SK-N-SH treated with all-trans-retinoic acid at 6 μM for 48 hours (cell line): Measurements from ENCODE around the gene FCAMR.

ENCODE experiments used
- PATZ1 ChIP-seq: fragments of 250-450 bp; sonication (Bioruptor Pico); IDR thresholded peaks from 2 replicates; pipeline ENCODE4 v1.8.0; 2020; ENCODE audit warnings: mild to moderate bottlenecking, moderate library complexity, borderline replicate concordance
- ZFP30 ChIP-seq: fragments of 450-650 bp; formaldehyde crosslinking; IDR thresholded peaks from 2 replicates; pipeline ENCODE4 v1.5.0; 2022; ENCODE audit warnings: mild to moderate bottlenecking, moderate library complexity

- TF ChIP-seq PATZ1 (no peak), ZFP30 (CRISPR knock-in tag) (no peak)
Observed at GRCh38 chr1:206951318-206952100, 18.8 kb downstream of the FCAMR start.
